Mesothelial cell of epicardium (in vitro differentiated cells): ENCODE results near the gene CLDN5. TPM values are rescaled to one million over a fixed set of nuclear protein-coding genes. Genes with fewer than 3 reads are reported as not detected.

Source experiments
- DNase-seq, 2 experiments: peaks; one replicate each; pipeline ENCODE4 v3.0.0; 2021; ENCODE audit warnings: low spot score in 2 of 2; ENCODE audit not compliant: unreplicated experiment in 2 of 2
- H3K27ac Mint-ChIP-seq: 2 replicates; pipeline ENCODE4 v1.8.0; 2021; ENCODE audit warnings: mixed read lengths
- H3K27me3 Mint-ChIP-seq: 2 replicates; pipeline ENCODE4 v1.8.0; 2021; ENCODE audit warnings: low read depth, mixed read lengths
- H3K36me3 Mint-ChIP-seq: 2 replicates; pipeline ENCODE4 v1.8.0; 2021; ENCODE audit warnings: mixed read lengths
- H3K4me1 Mint-ChIP-seq: 2 replicates; pipeline ENCODE4 v1.8.0; 2021; ENCODE audit warnings: mixed read lengths
- H3K4me3 Mint-ChIP-seq: 2 replicates; pipeline ENCODE4 v1.8.0; 2021; ENCODE audit warnings: mild to moderate bottlenecking, moderate library complexity, mixed read lengths
- H3K9me3 Mint-ChIP-seq: 2 replicates; pipeline ENCODE4 v1.8.0; 2021; ENCODE audit warnings: mixed read lengths
- total RNA-seq: library from RNA; stranded (reverse); gene quantifications from 3 replicates; pipeline ENCODE4 v1.2.1, GENCODE V29; 2021
- TF ChIP-seq, protein P1 (sequence below): fragments of 200-600 bp; sonication (generic); IDR thresholded peaks from one replicate; pipeline ENCODE4 v1.5.0; 2021; ENCODE audit warnings: antibody characterized with exemption; ENCODE audit not compliant: unreplicated experiment

Gene CLDN5
- total RNA-seq, 1 donor from 2014 or later, result not detected

DNA sequence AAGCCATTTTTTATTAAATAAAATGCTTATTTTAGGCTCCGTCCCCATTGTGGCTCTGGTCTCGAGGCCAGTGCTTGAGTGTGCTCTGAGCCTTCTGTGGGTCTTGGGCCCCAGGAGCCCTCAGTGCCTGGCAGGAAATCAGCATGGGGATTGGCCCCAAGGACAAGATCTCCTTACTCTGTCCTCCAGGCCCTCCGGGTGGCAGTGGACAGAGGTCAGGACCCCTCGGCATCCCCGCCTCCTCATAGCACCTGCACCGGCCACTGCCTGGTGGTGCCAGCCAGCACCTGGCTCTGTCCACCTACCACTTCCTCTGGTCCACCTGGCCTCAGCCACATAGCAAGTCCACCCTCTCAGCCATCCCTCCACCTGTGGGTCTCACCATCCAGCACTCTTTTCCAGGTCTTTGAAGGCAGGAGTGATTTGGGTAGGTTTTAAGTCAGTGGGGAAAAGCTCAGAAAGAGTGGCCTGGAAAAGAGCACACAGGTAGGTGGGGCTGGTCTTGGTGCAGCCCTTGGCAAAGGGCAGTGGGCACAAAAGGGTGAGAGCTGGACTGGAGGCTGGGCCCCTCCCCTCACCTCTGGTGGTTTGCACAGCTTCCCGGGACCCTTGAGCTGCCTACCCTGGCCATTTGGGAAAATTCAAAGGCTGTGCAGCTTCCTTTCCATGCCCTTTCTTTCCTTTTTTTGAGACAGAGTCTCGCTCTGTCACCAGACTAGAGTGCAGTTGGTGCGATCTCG lies 3.5 kb downstream of the CLDN5 start:
- H3K4me1 Mint-ChIP-seq, result peaks cover 12% of the 10 kb centered on the region
- H3K9me3 Mint-ChIP-seq, result no peaks in the 10 kb centered on the region
- TF ChIP-seq, protein P1, sequence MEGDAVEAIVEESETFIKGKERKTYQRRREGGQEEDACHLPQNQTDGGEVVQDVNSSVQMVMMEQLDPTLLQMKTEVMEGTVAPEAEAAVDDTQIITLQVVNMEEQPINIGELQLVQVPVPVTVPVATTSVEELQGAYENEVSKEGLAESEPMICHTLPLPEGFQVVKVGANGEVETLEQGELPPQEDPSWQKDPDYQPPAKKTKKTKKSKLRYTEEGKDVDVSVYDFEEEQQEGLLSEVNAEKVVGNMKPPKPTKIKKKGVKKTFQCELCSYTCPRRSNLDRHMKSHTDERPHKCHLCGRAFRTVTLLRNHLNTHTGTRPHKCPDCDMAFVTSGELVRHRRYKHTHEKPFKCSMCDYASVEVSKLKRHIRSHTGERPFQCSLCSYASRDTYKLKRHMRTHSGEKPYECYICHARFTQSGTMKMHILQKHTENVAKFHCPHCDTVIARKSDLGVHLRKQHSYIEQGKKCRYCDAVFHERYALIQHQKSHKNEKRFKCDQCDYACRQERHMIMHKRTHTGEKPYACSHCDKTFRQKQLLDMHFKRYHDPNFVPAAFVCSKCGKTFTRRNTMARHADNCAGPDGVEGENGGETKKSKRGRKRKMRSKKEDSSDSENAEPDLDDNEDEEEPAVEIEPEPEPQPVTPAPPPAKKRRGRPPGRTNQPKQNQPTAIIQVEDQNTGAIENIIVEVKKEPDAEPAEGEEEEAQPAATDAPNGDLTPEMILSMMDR, result no peak
- H3K36me3 Mint-ChIP-seq, result peaks cover 1% of the 10 kb centered on the region
- H3K27ac Mint-ChIP-seq, result no peak overlapping the region
- H3K4me3 Mint-ChIP-seq, result no peak overlapping the region
- H3K27me3 Mint-ChIP-seq, result peaks cover 42% of the 10 kb centered on the region
- DNase-seq, result no peak

DNA sequence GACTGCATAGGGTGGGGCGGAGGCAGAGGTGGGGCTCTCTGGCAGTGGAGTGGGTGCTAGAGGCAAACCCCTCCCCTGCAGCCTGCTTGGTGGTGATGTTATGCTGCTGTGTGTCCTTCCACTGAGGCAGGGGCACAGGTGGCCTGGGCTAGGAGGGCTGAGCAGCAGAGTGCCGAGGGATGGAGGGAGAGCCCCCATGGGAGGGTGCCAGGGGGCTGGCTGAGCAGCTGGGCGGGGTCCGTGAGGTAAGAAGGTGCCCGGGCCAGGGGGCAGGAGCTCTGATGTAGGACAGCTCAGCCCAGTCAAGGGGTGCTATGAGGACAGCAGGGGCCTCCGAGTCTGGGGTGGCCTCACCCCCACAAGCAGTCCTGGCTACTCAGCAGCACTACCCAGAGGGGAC lies 4.2 kb downstream of the CLDN5 start:
- TF ChIP-seq, protein P1, result no peak
- no peak overlapping the region for H3K4me3 Mint-ChIP-seq
- peaks cover 12% of the 10 kb centered on the region for H3K4me1 Mint-ChIP-seq
- H3K27ac Mint-ChIP-seq, result no peak overlapping the region
- peaks cover 6% of the 10 kb centered on the region for H3K36me3 Mint-ChIP-seq
- peaks cover 35% of the 10 kb centered on the region for H3K27me3 Mint-ChIP-seq
- DNase-seq, result no peak
- no peaks in the 10 kb centered on the region for H3K9me3 Mint-ChIP-seq

DNA sequence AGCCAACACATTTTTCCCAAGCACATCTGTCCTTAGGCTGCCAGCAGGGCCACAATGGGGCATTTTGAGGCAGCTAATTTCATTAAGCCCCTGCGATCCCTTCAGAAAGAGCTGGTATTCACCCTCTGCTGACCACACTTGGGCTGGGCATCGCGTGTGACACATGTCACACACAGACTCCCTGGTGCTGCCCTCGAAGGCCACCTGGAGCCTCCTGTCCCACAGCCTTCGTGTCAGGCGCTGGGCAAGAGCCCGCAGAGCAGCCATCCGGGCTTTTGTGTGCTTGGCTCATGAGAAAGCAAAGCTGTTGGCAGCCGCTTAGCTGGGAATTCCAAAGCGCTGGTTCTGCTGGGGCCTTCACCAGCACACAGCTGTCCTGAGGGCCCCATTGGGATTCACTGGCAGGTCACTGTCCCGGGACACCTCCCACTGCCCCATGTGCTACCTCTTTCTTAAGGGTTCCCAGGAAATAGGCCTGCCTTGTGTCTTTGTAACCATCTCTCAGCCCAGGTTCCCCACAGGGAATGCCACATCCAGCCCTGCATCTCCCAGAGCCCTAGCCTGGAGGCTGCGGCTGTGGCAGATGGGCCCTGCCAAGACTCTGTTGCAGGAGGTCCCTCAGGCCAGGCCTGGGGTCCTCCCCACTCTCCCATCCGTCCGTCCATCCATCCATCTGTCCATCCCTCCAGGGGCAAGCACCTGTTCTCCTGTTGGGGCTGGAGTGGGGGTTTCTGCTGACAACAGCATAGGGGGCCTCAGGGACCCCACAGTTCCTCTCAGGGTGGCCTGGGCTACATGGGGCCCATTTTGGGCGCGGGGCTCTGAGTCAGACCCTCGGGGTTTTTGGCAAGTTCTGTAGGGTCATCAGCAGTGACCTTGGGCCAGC lies 4.9 kb downstream of the CLDN5 start:
- Mint-ChIP-seq H3K4me1 (peaks cover 8% of the 10 kb centered on the region), H3K27me3 (peaks cover 29% of the 10 kb centered on the region), H3K36me3 (peaks cover 8% of the 10 kb centered on the region), H3K27ac (no peak overlapping the region), H3K9me3 (no peaks in the 10 kb centered on the region), H3K4me3 (no peak overlapping the region)
- TF ChIP-seq, protein P1, result no peak
- no peak for DNase-seq

DNA sequence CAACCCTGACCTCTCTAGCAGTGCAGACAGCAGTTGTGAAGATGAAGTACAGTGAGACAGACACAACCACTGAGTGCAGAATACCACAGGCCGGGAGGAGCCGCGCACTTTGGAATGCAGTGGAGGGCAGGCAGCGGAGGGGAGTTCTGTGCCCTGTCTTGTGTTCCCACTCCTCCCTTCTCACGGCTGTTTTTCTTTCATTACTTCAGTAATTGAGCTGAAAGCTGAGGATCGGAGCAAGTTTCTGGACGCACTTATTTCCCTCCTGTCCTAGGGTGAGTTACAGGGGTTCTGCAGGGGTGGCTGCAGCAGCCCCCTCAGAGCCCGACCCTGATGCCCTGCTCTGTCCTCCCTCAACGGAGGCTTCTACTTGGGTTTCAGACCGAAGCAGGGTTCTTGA lies 5.6 kb downstream of the CLDN5 start:
- TF ChIP-seq, protein P1, result no peak
- Mint-ChIP-seq H3K4me1 (peaks cover 7% of the 10 kb centered on the region), H3K27me3 (peaks cover 23% of the 10 kb centered on the region), H3K36me3 (peaks cover 13% of the 10 kb centered on the region), H3K9me3 (peaks cover 4% of the 10 kb centered on the region), H3K4me3 (no peak overlapping the region), H3K27ac (no peak overlapping the region)
- DNase-seq, result no peak

DNA sequence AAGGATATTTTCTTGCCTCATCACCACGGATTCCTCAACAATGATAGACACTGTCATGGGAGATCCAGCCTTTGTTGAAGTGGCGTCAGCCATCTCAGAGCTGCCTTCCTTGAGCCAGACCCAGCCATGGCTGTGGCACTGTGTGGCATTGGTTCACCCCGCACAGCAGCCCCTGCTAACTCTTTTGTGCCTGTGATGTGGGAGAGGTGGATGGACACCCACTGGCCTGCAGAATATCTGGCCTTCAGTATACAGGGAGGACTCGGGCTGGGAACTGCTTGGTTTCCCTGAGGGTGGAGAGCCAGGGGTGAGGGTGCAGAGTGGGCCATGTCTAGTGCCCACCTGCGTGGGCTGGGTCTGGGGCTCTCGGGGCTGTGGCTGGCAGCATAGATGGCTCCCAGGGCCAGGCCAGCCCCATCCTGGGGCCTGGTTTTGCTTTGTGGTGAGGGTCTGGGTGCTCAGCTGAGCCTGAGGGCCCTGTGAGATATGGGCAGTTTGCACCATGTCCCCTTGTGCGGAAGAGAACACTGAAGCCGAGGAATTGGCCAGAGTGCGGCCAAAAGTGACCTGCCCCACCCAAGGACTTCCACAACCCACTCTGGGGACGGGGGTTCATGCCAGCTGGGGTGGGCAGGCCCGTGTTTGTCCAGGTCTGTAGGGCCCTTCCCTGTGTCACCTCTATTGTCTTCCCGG lies 6.1 kb downstream of the CLDN5 start:
- TF ChIP-seq, protein P1, result no peak
- Mint-ChIP-seq H3K36me3 (peaks cover 19% of the 10 kb centered on the region), H3K9me3 (peaks cover 8% of the 10 kb centered on the region), H3K27ac (no peak overlapping the region), H3K4me1 (peaks cover 4% of the 10 kb centered on the region), H3K27me3 (peaks cover 17% of the 10 kb centered on the region), H3K4me3 (no peak overlapping the region)
- no peak for DNase-seq
